NK-92 (cell line): ENCODE measurements around the gene RHOBTB1.
"Not testable (repeated sequence)": the region's sequence is repeated elsewhere in the genome, so short reads cannot be mapped to it uniquely, and the experiment has no call there.

Experiments
- DNase-seq: peaks from one replicate; lab custom pipeline; 2025; ENCODE audit not compliant: unreplicated experiment; lab: John Stamatoyannopoulos, UW

The RHOBTB1 gene

GRCh38 chr10:60944058-60944909, at the start of gene RHOBTB1:
TSS of gene RHOBTB1 (minus strand) at chr10:60944185. CDS start at chr10:60911542, 32,643 bp downstream.
- DNase-seq, result no peak

- no peak for DNase-seq
These were observed 48.7 kb upstream of the RHOBTB1 start for GRCh38 chr10:60992636-60993035.

- DNase-seq, result no peak
These were observed 46.7 kb upstream of the RHOBTB1 start for GRCh38 chr10:60990663-60991062.

GRCh38 chr10:60989400-60989876, 45.5 kb upstream of the RHOBTB1 start:
- no peak for DNase-seq

GRCh38 chr10:60986791-60987190, 42.8 kb upstream of the RHOBTB1 start:
- no peak for DNase-seq

GRCh38 chr10:60985951-60986350, 42.0 kb upstream of the RHOBTB1 start:
- no peak for DNase-seq

- no peak for DNase-seq
These were observed 37.0 kb upstream of the RHOBTB1 start for GRCh38 chr10:60980997-60981396.

- DNase-seq, result no peak
These were observed 35.7 kb upstream of the RHOBTB1 start for GRCh38 chr10:60979667-60980104.

GRCh38 chr10:60978287-60979115, 34.5 kb upstream of the RHOBTB1 start:
- DNase-seq, result no peak

GRCh38 chr10:60977161-60978122, 33.5 kb upstream of the RHOBTB1 start:
- DNase-seq, result no peak

- no peak for DNase-seq
These were observed 32.7 kb upstream of the RHOBTB1 start for GRCh38 chr10:60976687-60977086.

- no peak for DNase-seq
These were observed 31.7 kb upstream of the RHOBTB1 start for GRCh38 chr10:60975716-60976115.

- no peak for DNase-seq
These were observed 30.6 kb upstream of the RHOBTB1 start for GRCh38 chr10:60974463-60975149.

GRCh38 chr10:60973086-60973485, 29.1 kb upstream of the RHOBTB1 start:
- no peak for DNase-seq

- not testable (repeated sequence) for DNase-seq
These were observed 28.2 kb upstream of the RHOBTB1 start for GRCh38 chr10:60972181-60972580.

- no peak for DNase-seq
These were observed 26.5 kb upstream of the RHOBTB1 start for GRCh38 chr10:60970526-60970925.

- DNase-seq, result no peak
These were observed 24.5 kb upstream of the RHOBTB1 start for GRCh38 chr10:60968504-60968903.

- no peak for DNase-seq
These were observed 24.0 kb upstream of the RHOBTB1 start for GRCh38 chr10:60967854-60968484.

- DNase-seq, result no peak
These were observed 23.3 kb upstream of the RHOBTB1 start for GRCh38 chr10:60967260-60967659.

- no peak for DNase-seq
These were observed 21.7 kb upstream of the RHOBTB1 start for GRCh38 chr10:60965696-60966095.
